Measurements from ENCODE around the gene ANKRD60.

The ANKRD60 gene

GRCh38 chr20:58197185-58197469 lies 31.3 kb downstream of the ANKRD60 start:
- no peak overlapping the region for H3K4me3 ChIP-seq (ENCODE audit: low read depth, low read length)
- CTCF ChIA-PET, result interaction anchor here (1.4 kb wide), 1 partner anchor 601 kb away, joined by 5 read pairs; no protein-coding TSS in a partner anchor
- POLR2A ChIA-PET, result no interaction called here
- DNase-seq (ENCODE audit: low read depth, low spot score), result no peak
- TF ChIP-seq CTCF (IDR thresholded peaks at IDR 0.05; ENCODE audit: insufficient read depth, low read length, missing control alignments), result no peak

GRCh38 chr20:58196402-58197184 lies 31.9 kb downstream of the ANKRD60 start:
- TF ChIP-seq CTCF (IDR thresholded peaks at IDR 0.05; ENCODE audit: insufficient read depth, low read length, missing control alignments), result no peak
- CTCF ChIA-PET, result interaction anchor here (1.3 to 1.7 kb wide), 3 partner anchors 15 to 601 kb away, joined by 3 to 5 read pairs (median 4); no protein-coding TSS in a partner anchor
- POLR2A ChIA-PET, result no interaction called here

GRCh38 chr20:58195047-58195446 lies 33.4 kb downstream of the ANKRD60 start:
- no peak overlapping the region for H3K4me3 ChIP-seq (ENCODE audit: low read depth, low read length)
- no peak for DNase-seq (ENCODE audit: low read depth, low spot score)
- TF ChIP-seq CTCF (IDR thresholded peaks at IDR 0.05; ENCODE audit: insufficient read depth, low read length, missing control alignments), result no peak
- ChIA-PET POLR2A (no interaction called here), CTCF (interaction anchor here (0.7 to 2.7 kb wide), 11 partner anchors 8 to 599 kb away, joined by 3 to 12 read pairs (median 4); no protein-coding TSS in a partner anchor)

More at GRCh38 chr20:58196402-58197184, 31.9 kb downstream of the ANKRD60 start:
- no peak for DNase-seq (ENCODE audit: low read depth, low spot score)
- H3K4me3 ChIP-seq (ENCODE audit: low read depth, low read length), result no peak overlapping the region

GRCh38 chr20:58194175-58194791 lies 34.2 kb downstream of the ANKRD60 start:
- POLR2A ChIA-PET, result no interaction called here
- no peak overlapping the region for H3K4me3 ChIP-seq (ENCODE audit: low read depth, low read length)
- no peak for TF ChIP-seq CTCF (IDR thresholded peaks at IDR 0.05; ENCODE audit: insufficient read depth, low read length, missing control alignments)
- no peak for DNase-seq (ENCODE audit: low read depth, low spot score)
- CTCF ChIA-PET, result interaction anchor here (1.2 to 2.7 kb wide), 8 partner anchors 9 to 598 kb away, joined by 3 to 12 read pairs (median 7); no protein-coding TSS in a partner anchor

GRCh38 chr20:58192567-58192966 lies 35.9 kb downstream of the ANKRD60 start:
- peak; percentile 64 for TF ChIP-seq CTCF (IDR thresholded peaks at IDR 0.05; ENCODE audit: insufficient read depth, low read length, missing control alignments)
- POLR2A ChIA-PET, result no interaction called here
- CTCF ChIA-PET, result interaction anchor here (1.0 to 1.9 kb wide), 6 partner anchors 10 to 1263 kb away, joined by 3 to 8 read pairs (median 5); no protein-coding TSS in a partner anchor
- DNase-seq (ENCODE audit: low read depth, low spot score), result no peak
- H3K4me3 ChIP-seq (ENCODE audit: low read depth, low read length), result no peak overlapping the region

- no peak for DNase-seq (ENCODE audit: low read depth, low spot score)
- no peak overlapping the region for H3K4me3 ChIP-seq (ENCODE audit: low read depth, low read length)
- no peak for TF ChIP-seq CTCF (IDR thresholded peaks at IDR 0.05; ENCODE audit: insufficient read depth, low read length, missing control alignments)
- ChIA-PET CTCF (interaction anchor here (1.0 to 3.2 kb wide), 8 partner anchors 10 to 1263 kb away, joined by 3 to 11 read pairs (median 5); no protein-coding TSS in a partner anchor), POLR2A (no interaction called here)
These were observed 36.4 kb downstream of the ANKRD60 start for GRCh38 chr20:58192065-58192464.
